NCI-H1694 (cell line): ENCODE results near the gene TIMM13.
"Not testable (repeated sequence)": the region's sequence is repeated elsewhere in the genome, so short reads cannot be mapped to it uniquely, and the experiment has no call there.

ENCODE experiments used
- DNase-seq: peaks from one replicate; lab custom pipeline; 2025; lab: John Stamatoyannopoulos, UW

Gene TIMM13

DNA sequence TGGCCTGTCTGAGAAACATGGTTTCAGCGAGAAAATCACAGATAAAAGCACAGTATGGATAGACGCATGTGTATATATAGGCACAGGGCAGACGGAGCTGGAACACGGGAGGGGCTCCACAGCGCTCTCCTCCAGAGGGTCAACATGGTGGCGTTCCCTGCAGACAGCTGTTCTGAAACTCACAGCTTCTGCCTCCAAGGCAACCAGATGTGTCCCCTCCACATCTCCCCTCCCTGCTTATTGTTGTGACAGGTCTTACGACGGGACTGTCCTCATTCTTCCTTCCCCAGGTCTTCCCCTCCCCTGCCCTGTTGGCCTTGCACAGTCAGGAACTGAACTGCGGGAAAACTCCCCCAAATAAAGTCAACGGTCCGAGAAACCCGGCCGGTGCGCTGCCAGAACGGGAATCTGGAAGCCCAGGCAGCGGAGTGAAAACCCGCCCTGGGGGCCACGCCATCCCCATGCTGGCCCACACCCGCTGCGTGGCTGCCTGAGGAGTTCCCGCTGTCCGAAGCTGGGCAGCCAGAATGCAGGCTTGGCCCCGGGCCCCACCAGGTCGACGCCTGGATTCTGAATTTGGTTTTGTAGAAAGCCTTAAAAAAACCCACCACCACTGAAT lies 2.6 kb upstream of the TIMM13 start:
- no peak for DNase-seq

DNA sequence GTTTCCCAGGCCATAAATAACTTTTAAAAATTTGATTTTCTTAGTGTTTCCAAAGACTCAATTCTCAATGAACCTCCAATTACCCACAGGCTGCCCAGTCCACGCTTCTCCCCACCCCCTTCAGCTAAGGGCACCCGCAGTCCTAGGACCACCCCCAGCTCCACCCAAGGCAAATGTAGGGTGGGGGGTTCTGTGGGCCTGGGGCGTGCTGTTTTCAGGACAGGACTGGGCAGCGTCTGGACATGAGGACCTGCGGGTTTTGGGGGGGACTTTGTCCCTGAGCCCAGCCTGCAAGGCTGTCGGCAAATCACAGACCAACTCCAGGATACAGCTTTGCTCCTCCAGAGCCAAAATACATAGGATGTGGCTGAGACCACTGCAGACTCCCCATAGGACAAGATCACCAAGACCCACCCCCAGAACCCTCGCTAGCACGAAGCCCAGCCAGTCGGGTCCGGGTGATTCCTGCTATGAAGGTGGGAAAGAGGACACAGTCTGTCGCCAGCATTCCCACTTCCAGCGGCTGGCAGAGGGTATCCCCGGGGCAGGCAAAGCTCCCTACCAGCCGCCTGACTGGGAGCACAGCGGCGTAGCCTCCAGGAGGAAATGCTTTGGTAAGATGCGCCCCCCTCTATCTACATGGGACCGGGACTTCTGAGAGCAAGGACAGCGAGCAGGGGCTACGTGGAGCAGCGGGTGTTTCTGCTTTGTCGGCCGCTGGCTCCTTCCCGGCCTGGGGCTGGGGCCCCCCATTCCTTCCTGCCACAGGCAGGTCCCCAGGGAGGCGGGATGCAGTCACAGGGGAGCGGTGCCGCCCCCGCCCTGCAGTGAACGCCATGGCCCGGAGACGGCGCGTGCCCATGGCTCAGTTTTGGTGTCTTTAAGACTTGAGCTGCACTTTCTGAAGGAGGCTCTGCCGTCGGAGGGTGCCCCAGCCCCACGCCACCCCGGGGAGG lies 1.6 kb upstream of the TIMM13 start:
- no peak for DNase-seq

DNA sequence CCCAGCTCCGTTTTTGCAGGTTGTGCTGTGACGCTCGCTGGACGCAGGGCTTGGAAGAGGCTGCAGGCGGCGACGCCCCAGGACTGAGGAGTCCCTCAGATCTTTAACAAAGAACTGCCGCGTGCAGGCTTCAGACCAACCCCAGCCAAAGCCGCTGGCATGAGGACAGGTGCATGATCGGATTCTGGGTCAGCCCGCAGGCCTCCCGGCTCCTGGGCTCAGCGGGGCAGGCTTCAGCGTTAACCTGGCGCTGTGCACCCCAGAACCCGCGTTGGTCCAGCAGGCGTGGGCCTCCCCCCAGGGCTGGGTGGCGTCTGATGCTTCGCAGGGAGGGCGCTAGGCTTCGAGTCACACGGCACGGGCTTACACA lies 920 bp upstream of the TIMM13 start:
- no peak for DNase-seq

DNA sequence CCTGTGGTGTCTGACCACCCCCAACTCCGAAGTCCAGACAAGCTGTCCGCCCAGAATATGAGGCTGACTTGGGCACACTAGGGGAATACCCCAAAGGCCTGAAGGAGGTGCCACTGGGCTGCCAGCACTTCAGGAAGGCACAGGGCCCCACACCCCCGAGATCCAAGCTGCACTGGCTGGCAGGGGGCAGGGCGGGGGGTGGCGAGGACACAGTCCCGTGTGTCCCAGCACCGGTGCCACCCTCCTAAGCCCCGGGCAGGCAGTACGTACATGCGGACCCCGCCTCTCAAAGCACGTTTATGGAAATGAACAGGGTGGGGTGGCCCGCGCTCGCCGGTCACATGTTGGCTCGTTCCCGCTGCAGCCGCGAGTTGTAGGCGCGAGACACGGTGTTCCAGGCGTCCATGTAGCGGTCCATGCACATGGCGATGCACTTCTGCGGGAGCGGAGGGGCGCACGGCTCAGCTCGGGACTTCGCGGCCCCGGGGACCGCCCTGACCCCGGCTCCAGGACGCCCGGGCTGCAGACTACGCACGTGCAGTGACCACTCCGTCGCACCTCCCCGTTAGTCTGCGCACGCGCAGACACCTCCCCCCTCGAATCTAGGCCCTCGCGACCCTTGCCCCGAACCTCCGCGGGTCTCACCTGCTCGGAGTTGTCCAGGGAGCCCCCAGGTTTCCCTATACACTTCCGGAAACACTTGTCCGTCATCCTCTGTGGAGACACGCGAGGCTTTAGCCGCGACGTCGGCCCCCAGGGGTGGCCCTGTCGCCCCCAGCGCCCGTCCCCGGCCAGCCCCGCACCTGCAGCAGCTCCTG lies 566 bp downstream of the TIMM13 start:
- no peak for DNase-seq

DNA sequence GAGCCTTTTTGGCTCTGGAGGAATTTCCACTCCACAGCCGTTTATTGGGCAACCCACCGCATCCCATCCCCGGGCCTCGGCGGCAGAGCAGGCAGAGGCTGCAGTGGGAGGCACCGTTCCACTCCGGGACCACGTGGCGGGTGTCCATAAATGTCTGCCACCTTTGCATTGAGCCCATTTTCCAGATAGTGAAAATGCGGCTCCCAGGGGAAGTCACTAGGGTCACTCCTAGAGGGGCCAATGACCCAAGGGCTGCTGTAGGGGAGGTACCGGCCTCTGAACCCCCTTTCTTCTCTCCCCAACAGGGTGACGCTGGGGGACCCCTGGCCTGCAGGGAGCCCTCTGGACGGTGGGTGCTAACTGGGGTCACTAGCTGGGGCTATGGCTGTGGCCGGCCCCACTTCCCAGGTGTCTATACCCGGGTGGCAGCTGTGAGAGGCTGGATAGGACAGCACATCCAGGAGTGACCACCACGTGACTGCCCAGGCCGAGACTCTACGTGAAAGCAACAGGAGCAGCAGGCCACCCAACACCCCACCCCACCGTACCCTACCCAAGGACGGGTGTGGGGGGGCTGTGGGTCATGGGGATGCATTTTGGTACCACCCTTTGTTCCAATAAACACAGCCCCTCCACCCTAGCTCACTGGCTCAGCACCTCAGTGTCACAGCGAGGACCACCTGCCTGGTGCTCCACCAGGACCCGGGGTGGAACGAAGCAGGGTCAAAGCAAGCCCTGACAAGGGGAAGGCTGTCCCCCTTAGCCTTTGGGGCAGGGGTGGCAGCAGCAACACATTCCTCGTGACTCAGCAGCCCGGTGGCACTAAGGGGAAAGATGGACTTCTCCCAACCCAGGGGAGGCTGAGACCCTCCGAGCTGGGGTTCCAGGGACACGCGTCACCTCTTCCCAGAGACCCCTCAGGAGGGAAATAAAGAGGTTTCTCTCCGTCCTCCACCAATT lies 1.5 kb downstream of the TIMM13 start:
- no peak for DNase-seq

DNA sequence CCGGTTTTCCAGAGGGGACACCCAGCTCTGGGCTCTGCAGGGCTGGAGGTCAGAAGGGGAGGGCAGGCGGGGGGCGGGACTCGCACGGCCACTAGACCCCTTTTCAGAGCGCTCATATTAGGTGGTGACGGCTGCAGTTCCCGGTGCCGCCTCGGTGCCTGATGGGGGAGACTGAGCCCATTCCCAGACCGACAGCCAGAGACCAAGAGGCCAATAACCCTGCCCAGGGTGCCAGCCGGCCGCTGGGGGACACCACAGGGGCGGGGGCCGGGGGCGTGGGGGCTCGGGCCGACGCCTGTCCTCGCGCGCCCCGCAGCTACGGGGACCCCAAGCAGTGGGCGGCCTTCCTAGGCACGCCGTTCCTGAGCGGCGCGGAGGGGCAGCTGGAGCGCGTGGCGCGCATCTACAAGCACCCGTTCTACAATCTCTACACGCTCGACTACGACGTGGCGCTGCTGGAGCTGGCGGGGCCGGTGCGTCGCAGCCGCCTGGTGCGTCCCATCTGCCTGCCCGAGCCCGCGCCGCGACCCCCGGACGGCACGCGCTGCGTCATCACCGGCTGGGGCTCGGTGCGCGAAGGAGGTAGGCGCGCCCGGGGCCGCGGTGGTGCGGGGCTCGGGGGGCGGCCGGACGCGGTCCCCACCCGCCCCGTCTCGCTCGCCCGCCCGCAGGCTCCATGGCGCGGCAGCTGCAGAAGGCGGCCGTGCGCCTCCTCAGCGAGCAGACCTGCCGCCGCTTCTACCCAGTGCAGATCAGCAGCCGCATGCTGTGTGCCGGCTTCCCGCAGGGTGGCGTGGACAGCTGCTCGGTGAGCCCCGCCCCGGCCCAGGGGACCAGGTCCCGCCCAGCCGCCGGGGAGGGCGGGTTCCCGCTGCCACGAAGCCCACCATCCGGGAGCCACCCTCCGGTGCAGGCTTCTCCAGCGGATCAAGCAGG lies 2.4 kb downstream of the TIMM13 start:
- DNase-seq: no peak

DNA sequence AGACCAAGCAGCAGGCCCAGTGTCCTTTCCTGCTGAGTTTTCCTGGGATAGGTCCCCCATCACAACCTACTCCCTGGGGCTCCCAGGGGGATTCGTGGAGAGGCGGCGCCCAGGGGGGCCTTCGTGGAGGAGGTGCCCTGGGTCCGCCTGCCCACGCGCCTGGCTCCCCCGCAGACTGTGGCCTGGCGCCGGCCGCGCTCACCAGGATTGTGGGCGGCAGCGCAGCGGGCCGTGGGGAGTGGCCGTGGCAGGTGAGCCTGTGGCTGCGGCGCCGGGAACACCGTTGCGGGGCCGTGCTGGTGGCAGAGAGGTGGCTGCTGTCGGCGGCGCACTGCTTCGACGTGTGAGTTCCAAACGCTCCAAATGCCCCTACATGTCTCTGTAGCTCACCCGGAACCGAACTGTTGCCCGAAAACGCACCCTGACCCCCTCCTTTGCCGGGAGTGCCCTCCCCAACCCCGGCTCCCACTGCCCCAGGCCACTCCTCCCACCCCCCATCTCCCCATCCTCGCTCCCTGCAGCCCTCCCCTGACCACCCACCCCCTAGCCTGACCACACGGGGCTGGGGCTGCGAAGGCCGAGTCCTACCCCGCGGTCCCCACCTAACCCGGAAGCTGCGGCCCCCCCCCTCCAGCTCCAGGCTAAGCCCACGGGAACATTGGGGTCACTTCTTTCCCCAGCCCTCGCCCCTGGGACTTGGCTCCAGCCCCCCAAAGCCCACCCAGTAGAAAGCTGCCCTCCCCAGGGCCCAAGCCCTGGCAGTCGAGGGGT lies 3.3 kb downstream of the TIMM13 start:
- no peak for DNase-seq

DNA sequence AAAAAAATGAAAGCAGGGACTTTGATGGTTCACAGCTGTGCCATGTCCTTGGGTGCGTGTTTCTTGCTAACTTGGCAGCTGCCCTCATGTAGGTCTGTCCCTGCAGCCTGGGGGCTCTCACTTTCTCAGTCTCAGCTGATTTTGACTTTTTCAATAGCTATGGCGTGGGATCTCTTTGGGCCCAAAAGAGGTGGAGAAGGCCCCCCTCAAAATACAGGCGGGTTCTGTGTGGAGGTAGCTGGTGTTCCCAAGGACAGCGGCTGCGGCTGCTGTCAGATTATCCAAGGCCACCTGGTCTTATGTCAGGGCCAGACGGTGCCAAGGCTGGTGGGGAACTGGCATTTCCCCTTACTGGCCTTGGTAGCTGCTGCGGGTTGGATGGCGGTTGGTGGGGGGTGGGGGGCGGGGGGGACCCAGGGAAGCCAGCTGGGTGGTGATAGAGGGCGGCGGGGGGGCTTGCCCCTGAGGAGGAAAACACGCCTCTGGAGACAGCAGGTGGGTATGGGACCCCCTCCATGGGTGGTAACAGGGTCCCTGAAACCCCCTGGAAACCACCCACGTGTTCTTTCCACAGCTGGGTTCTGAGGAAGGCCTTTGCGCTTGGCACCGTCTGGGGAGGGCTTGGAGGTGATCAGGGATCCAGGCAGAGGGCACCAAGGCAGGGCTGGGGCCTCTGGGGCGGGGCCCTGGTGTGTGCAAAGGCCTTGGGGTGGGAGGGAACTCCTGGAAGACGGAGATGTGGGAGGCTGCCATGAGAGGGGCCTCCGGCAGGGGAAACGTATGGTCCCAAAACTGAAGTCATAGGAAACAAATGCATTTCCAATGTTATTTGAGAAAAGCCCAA lies 4.1 kb downstream of the TIMM13 start:
- peak; percentile 52 for DNase-seq

DNA sequence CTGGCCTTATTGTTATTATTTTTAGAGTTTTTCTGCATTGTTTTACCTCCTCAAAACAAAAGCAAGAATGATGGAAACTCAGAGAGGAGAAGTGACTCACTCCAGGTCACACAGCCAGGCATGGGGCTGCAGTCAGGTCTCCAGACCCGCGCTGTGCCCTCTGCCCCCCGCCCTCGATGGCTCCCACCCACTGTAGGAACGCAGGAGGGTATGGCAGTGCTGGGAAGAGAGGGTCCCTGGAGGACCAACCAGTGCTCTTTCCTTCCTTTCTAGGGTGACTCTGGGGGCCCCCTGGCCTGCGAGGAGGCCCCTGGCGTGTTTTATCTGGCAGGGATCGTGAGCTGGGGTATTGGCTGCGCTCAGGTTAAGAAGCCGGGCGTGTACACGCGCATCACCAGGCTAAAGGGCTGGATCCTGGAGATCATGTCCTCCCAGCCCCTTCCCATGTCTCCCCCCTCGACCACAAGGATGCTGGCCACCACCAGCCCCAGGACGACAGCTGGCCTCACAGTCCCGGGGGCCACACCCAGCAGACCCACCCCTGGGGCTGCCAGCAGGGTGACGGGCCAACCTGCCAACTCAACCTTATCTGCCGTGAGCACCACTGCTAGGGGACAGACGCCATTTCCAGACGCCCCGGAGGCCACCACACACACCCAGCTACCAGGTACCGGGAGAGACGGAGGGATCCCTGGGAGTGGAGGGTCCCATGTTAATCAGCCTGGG lies 5.6 kb downstream of the TIMM13 start:
- DNase-seq: no peak

DNA sequence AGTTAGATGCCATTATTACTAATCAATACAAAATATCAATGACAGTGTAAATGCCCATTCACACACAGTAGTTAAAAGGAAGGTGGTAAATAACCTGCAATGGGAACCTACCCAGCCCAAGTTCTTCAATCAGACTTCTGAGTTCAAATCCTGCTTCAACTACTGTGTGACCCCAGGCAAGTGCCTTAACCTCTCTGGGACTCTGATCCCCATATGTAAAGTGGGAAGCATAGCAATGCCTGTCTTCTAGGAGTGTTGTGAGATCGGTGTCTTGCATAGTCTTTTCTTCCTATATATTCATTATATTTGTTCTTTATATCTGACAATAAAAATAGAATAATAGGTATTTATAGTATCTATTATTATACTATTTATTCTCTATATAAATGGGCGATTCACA lies 6.9 kb downstream of the TIMM13 start:
- DNase-seq: no peak

DNA sequence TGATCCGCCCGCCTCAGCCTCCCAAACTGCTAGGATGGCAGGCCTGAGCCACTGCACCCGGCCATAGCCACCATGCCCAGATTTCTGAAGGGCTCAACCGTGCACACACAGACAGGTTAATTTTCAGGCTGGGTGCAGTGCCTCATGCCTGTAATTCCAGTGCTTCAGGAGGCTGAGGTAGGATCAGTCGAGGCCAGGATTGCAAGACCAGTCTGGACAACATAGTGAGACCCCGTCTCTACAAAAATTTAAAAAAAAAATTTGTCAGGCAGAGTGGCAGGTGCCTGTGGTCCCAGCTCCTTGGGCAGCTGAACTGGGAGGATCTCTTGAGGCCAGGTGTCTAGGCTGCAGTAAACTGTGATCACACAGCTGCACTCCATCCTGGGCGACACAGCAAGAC lies 7.6 kb downstream of the TIMM13 start:
- no peak for DNase-seq

DNA sequence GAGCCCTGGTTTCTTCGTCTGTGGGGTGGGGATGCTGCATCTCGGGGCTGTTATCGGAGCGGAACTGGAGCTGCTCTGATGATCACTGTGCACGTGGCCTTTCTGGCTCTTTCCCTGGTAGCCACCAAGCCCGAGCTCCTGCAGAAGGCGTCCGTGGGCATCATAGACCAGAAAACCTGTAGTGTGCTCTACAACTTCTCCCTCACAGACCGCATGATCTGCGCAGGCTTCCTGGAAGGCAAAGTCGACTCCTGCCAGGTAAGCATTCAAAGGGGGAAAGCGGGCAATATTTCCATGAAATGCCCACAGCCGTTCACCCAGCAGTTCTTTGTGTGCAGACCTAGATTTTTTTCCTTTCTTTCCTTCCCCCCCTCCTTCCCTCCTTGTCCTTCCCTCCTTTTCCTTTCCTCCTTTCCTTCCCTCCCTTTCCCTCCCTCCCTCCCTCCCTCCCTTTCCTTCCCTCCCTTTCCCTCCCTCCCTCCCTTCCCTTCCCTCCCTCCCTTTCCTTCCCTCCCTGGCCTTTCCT lies 9.4 kb downstream of the TIMM13 start:
- DNase-seq: no peak

DNA sequence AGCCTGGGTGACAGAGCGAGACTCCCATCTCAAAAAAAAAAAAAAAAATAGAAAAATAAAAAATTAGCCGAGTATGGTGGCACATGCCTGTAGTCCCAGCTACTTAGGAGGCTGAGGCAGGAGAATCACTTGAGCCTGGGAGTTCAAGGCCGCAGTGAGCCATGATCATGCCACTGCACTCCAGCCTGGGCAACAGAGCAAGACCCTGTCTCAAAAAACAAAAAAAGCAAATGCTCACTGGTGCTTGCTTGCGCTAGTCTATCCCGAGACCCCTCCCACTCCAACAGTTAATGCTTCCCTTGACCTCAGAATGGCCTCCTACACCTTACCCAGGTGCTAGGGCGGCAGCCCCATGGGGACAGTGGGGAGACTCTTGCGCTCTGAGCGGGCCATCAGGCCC lies 9.9 kb downstream of the TIMM13 start:
- DNase-seq: not testable (repeated sequence)

DNA sequence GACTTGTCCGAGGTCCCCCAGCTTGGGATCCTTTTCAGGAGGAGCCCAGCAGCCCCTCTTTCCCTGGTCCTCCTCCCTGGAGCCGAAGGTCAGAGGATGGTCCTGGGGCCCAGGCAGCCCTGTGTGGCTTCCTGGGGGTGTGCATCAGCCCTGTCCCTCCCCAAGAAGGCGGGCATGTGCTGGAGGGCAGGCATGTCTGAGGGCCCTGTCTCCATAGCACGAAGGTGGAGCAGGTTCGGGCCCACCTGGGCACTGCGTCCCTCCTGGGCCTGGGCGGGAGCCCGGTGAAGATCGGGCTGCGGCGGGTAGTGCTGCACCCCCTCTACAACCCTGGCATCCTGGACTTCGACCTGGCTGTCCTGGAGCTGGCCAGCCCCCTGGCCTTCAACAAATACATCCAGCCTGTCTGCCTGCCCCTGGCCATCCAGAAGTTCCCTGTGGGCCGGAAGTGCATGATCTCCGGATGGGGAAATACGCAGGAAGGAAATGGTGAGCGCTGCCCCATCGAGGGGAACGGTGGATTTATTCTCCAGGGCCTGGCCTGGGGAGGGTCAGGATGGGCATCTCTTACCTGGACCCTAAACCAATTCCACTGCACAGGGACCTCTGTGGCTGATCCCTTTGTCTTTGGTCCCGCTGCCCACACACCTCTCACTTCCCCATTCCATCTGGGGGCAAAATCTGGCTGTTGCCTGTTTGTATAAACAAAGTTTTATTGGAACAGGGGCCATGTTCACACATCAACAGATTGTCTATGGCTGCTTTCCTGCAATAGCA lies 10.9 kb downstream of the TIMM13 start:
- DNase-seq: no peak

DNA sequence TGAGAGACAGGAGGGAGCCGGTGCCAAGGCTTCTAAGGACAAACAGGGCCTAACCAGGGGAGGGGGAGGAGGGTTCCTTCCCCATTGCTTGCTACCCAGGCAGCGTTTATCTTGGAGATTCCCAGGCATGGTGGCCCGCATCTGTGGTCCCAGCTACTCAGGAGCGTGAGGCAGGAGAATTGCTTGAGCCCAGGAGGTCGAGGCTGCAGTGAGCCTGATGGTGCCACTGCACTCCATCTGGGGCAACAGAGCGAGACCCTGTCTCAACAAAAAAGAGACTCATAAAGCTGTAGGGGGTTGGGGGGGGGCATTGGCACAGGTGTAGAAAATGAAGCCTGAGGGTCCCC lies 11.4 kb downstream of the TIMM13 start:
- no peak for DNase-seq

DNA sequence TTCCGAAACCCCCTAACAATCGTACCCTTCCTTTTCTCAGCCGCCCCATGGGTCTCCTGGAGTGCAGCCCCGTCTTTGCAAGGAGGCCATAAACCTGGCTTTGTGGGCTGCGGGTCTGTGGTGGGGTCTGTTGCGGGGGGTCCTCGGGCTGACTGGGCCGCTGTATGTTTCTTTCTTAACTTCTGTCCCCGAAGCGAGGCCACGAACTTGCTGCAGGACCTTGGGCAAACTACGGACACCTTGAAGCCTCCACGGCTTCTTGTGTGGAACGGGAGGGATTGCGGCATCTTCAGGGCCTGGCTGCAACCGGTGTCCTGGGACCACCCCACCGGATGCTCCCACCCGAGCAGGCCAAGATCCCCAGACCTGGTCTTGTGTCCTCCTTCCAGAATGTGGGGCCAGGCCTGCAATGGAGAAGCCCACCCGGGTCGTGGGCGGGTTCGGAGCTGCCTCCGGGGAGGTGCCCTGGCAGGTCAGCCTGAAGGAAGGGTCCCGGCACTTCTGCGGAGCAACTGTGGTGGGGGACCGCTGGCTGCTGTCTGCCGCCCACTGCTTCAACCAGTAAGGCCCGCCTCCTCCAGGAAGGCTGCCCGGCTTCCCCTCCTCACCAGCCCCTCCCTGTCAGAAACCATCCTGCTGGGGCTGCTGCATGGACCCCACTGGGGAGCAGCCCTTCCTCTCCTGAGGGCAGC lies 12.0 kb downstream of the TIMM13 start:
- no peak for DNase-seq
